Left colon (tissue), 2 donors: ENCODE measurements around the gene PPIF. TPM values are rescaled to one million over a fixed set of nuclear protein-coding genes. Genes with fewer than 3 reads are reported as not detected.

ENCODE experiments used
- ATAC-seq: fragments of 200-7000 bp; cut with Tn5 transposase; one replicate; pipeline ENCODE4 v1.9.1; 2020; ENCODE audit warnings: mild to moderate bottlenecking, moderate library complexity
- DNase-seq, 2 donors: peaks; one replicate each; pipeline ENCODE4 v3.0.0-alpha.2; 2020
- intact Hi-C, 2 donors: fragments of 100-400 bp; cut with DNase I in 1 of 2; cut with micrococcal nuclease in 1 of 2; formaldehyde crosslinking; loops; one replicate each; pipeline versions ENCODE4 v1.11.2 to v1.14.0; 2022; cut with DNase I, micrococcal nuclease
- total RNA-seq, 2 donors: library from RNA; stranded (reverse); fragmentation: NEBNext Ultra II Directional; extraction: Animal tissue kit (Norgen Biotek cat#: 25700); gene quantifications; one replicate each; pipeline ENCODE4 v1.2.1, GENCODE V29; 2021
- donor health status: DM: no; HTN: no; CAD: no.
- donor health status: DM: yes; HTN: yes; CAD: no.

Gene PPIF
- total RNA-seq, 2 donors from 2014 or later, result 86.6 to 105 TPM

DNA sequence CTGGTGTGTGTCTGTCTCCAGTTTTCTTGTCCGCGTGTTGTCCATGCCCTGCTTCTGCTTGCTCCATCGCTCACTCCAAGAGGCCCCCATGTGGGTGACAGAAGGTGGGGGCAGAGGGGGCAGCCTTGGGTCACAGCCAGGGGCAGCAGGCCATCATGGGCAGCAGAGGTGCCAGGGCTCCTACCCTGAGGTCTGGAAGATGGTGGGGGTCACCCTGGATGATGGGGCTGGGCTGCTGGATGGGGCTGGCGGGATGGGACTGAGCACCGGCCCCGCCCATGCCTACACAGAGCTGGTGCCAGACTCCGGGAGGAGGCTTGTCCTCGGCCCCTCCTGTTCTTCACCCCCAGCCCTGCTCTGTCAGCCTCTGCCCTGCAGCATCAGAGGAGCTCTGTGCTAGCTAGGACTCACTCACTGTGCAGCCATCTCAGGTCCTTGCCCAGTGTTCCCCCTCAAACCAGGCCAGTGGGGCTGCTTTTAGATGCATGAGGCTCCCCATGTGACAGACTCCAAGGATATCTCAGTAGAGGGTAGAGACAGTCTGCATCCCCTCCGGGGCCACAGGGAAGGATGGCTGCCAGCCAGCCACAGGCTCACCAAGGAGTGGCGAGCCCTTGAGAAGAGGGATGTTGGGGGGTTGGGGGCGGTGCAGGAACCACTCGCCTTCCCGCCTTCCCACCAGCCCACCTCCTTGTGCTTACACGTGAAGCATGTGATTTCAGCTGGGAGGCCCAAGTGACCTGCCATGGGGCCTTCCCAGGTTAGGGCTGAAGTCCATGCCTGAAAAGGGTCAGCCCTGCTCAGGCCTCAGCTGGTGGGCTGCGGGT, 35.5 kb upstream of the PPIF start:
- ATAC-seq (no peak), DNase-seq (no peak)
- intact Hi-C loops, result no loop called here

DNA sequence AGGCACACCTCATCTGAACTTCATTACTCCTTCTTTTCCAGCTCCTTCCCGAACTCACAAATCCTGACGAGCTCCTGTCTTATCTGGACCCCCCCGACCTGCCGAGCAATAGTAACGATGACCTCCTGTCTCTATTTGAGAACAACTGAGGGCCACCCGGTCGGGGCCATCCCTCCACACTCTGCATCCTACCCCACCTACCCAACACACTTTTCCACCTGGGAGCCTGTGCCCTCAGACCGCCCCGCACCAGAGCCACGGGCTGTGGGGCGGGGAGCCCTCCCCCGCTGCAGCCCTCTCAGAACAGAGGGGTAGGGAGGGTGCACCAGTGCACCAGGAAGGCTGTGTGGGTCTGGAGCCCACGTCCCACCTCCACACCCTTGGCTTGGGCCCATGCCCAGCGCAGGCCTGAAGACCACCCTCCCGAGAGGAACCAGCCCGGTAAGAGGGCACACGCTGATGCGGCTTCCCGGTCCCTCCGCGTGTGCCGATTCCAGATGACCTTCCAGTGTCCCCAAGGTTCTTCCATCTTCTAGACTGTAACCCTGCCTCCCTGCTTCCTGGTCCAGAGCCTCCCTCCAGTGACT, 34.6 kb upstream of the PPIF start:
- intact Hi-C loops, result no loop called here
- DNase-seq (no peak), ATAC-seq (no peak)

DNA sequence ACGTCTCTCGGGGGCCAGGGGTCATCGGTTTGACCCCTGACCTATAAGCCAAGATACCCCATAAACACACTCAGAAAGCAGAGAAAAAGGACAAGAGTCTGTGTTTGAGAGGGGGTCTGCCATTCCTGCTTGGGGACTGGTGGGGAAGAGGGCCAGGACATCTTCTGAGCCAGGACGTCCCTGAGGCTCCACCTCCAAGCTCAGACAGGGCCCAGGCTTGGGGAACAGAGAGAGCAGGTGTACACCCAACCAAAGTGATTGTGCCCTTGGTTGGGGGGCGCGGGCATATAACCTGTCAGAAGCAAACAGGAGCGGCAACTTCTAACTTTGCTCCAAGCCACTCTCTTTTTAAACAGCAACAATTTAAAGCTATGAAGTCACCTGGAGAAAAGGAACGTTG, 33.9 kb upstream of the PPIF start:
- intact Hi-C loops, result no loop called here
- ATAC-seq, result no peak
- no peak for DNase-seq

DNA sequence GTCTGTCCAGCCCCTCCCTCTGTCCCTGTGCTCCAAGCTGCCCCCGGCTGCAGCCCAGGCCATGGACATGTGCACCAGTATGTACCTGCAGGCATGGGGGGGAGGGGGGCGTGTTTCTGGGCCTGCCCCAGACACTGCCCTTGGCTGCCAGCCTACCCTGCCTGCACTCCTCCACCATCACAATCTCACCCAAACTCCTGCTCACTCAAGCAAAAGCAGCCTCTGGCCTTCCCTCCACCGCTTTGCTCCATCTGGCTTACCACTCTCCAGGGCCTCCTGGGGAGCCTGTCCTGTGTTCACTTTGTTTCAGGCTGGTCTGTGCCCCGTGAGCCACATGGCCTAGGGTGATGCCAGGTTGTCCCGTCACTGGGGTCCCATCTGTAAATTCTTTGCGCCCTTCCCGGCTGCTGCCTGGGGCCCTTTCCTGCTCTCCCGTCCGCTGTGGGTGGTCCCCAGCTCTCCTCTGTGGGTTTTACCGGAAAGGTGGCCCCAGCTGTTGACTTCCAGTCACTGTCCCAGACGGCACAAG, 33.3 kb upstream of the PPIF start:
- DNase-seq, result no peak
- intact Hi-C loops, result no loop called here
- ATAC-seq, result no peak

DNA sequence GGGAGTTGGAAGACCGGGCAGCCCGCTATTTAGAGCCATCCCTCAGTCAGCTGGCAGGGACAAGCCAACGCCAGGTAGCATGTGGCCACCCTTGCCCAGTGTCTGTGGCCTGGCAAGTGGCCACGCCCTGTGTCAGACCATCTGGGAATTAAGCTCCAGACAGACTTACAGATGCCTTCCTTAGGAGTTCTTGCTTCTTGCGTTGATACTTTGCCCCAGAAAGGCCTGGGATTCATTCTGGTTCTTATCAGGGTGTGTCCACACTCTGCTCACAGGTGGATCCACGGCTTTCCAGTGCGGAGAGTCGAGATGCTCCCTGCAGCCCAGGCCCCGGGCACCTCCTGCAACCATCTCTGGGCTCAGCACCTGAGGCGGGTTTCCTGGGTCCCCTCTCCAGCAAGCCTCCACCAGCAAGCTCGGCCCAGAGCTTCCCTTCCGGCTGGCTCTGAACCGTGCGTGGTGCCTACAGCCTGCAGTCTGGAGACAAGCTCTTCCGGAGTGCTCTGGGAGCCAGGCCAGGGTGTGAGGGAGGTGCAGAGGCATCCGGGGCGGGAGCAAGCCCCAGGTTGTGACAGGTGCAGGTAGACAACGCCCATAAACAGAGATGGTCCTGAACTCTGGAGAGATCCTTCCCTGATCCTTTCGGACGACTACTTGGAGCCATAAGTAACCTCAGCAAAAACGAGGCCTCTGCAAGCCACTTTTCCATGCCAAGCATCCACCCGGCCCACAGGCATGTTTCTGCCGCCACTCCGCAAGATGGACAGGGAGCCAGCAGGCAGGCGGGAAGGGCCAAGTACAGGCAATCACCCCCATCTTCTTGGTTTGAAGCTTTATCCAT, 32.3 kb upstream of the PPIF start:
- ATAC-seq, result peak; percentile 68
- DNase-seq, result peak in 1 of 2 donors; percentile 55
- intact Hi-C loops, result no loop called here

DNA sequence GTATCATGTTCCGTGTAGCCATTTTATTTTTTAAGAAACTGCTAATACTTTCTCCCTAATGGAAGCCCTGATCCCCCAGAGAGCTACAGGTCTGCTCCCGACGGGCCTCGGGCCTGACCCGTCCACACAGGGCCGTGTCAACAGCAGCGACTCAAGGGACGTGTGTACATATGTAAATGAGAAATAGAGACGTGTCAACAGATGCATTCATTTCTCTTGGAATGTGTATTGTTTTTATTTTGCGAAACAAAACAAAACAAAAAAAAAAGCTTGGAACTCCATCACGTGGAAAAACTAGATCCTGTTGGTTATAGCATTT, 31.7 kb upstream of the PPIF start:
- intact Hi-C loops, result no loop called here
- ATAC-seq (no peak), DNase-seq (no peak)

DNA sequence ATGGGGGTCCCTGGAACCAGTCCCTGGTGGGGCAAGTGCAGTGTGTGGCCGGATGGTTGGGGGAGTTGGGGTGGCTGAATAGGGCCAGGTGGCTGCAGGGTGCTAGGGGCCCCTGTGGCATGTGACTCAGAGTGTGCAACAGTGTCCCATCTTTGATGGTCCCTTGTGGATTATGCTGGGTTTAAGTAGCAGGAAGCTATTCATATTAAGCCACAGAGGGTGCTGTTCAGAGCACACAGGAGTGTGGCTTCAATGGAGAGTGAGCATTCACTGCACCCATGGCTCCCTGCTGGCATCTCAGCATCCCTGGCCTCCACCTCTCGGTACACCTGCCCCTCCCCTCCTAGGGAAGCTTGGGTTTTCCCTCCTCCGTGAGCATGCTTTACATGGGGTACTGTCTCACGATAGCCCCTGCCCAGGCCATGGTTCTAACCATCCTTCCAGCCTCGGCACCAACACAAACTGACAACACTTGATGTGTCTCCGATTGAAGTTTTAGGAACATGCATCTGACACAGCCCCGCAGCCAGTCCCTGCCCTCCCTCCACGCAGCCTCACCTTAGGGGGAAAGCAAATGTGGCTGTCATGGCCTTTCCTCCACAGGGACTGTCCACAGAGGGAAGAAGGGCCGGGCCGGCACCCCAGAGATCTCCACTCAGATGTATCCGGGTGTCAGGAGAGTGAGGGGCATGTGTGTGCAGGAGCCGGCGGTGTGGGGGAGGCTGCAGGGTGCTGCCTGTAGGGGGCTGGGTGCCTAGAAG, 30.4 kb upstream of the PPIF start:
- intact Hi-C loops, result no loop called here
- ATAC-seq (no peak), DNase-seq (no peak)

DNA sequence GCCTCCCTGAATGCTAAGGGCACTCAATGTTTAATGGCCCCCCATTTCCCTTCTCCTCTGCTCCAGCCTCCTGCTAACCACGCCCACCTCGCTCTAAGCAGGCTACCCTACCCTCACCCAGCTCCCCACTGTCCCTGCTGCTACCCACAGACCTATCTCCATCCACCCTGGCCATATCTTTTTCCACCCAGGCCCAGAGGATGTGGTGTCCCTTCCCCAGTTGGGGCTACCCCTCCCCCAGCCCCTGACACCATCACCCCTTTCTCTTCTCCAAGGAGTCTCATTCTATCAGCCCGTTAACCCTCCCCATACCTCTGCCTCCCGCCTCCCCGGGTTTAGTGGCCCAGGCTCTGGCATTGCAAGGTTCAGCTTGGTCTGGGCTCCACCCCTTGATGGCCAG, 28.9 kb upstream of the PPIF start:
- ATAC-seq, result no peak
- DNase-seq, result no peak
- intact Hi-C loops, result no loop called here

DNA sequence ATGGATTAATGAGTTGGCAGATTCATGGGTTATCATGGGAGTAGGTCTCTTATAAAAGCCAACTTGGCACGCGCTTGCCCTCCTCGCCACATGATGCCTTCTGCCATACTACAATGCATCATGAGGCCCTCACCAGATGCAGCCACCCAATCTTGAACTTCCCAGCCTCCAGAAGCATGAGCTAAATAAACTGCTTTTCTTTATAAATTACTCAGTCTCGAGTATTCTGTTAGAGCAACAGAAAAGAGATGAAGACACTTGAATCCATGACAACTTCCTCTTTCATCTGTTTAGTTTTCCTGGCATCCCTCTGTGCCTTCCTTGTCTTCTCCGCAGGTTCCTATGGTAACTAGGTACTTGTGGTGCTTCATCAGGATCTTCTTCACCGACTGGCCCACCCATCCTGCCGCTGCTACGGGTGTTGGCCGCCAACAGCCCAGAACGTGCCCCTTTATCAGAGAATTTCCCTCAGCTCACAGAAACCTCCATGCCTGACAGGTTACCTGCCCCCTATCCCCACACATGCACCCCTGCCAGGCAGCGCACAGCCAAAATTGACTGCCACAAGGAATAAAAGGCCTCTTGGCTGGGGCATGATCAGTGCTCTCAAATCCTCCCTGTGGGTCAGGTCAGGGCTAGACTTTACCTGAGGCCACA, 28.0 kb upstream of the PPIF start:
- no peak for DNase-seq
- no peak for ATAC-seq
- intact Hi-C loops, result no loop called here

DNA sequence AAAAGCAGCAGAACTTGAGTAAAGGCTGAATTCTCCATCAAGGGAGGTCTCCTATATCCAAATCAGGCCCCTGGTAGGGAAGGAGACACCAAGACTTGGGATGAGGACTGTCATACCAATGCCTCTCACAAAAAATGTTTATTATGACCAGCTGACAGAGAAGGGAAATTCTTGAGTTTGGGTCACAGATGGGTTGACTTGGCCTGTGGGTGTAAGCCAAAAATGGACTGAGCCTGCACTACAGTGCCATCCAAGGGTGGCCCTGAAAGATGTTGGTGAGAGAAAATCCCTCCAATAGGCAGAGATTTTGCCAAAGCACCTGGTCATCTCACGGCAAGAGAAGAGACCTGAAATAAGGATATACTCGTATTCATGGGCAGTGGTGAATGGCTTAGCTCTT, 27.0 kb upstream of the PPIF start:
- no peak for DNase-seq
- no peak for ATAC-seq
- intact Hi-C loops, result no loop called here

DNA sequence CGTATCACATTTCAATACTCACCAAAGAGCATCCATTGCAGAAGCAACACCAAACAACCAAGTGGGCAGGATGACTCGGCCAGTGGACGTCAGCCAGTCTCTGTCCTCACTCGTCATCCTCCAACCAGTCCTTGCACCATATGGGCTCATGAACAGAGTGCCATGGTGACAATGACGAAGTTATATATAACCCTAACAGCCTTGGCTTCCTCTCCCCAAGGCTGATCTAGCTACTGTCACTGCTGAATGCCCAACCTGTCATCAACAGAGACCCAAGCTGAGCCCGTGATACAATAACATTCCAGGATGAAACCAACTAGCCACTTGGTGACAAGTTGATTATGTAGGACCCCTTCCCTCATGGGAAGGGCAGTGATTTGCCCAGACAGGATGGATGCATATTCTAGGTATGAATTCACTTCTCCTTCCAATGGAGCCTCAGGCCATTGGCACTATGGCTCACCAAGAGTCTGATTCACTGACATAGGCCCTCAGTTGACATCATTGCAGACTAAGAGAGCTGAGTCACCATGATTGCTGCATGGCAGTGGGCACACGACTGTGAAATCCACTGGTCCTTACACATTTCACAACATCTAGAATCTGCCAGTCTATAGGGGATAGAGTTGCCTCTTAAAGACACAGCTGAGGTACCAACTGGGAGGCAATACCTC, 26.3 kb upstream of the PPIF start:
- intact Hi-C loops, result no loop called here
- ATAC-seq (no peak), DNase-seq (no peak)

DNA sequence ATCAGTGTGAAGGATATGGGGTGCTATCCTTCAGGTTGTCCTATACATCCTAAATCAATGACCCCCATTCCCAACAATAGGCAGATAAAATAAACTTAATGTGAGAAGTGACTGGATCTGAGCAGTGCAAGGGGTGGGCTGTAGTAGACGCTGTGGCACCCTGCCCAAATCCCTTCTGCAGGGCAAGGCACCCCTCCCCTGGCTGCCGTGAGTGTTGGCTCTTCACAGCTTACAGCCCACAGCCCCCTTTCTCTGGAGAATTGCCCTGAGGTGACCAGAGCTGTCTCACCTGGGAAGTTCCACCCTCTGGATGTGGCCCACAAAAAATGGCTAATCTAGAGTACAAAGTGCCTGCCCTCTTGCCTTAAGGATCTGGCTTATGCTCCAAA, 25.8 kb upstream of the PPIF start:
- DNase-seq, result no peak
- intact Hi-C loops, result no loop called here
- ATAC-seq, result no peak

DNA sequence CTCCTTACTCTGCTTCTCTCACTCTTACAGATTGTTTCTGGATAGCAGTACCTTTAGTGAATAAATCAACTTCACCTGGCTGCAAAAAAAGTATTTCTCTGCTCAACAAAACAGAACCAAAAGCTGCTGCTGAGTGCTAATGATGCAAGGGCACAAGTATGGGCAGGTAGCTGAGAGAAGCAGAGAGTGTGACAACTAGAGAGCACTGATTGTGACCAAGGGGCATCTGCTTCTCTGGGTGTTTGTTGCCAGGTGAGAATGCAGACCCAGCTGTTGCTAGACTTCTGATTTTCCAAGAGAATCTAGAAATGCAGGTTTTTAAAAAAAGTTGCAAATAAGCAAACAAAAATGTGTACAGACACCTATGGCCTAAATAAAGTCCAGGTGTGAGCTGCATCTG, 25.3 kb upstream of the PPIF start:
- ATAC-seq (no peak), DNase-seq (no peak)
- intact Hi-C loops, result no loop called here

DNA sequence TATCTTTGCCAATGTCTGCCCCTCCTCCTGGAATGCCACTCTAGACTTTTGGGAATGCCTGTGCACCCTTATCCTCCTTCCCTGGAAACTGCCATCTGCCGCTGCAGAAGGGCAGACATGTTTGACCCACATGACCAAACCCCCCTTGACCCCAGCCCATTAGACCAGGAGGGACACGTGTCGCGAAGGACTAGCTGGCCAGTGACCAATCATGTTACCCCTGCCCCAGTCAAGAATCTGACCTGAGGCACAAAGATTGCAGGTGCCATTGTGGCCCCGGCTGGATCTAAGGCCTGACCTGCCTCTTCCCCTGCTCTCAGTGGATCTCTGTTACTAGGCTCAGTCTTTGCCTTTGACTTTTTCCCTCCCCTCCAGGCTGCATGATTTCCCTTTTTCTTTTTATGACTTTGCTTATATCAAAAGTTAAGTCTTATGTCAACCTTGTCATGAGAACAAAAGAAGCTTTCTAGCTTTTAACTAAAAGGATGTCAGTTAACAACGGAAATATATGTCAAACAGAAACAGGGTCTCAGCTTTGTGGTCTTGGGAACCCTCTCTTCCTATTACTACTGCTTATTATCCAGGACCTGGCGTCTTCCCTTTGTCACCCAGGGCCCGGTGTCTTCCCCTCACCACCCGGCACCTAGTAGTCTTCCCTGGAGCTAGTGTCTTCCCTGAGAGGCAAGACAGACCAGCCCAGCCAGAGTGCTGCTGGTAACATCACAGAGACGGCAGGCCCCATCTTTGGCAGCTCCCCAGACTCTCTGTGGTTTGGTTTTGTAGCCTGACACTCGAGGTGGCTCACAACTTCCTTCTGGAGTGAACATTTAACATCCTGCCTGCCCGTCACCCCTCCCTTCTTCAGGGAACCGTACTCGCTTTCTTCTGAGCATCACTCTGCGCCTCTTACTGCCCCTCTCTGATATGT, 24.4 kb upstream of the PPIF start:
- ATAC-seq (peak; percentile 33), DNase-seq (peak; percentile 65 to 71)
- intact Hi-C loops, result no loop called here

DNA sequence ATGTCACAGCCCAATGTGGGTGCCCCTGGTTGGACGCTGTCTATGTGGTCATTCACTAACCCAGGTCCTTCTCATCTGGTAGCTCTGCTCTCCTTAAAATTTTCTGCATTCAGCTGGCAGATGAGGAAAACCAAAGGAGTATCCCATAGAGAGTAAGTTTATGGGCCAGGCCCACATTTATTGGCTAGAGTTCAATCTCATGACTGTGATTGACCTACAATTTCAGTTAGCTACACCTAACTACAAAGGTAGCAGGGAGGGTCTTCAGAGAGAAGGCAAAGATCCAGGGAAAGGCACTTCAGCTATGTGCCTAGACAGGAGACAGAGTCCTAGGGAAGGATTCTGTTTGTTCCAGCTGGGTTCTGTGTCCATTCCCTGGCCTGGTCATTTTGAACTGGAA, 23.7 kb upstream of the PPIF start:
- ATAC-seq, result peak; percentile 82
- intact Hi-C loops, result no loop called here

DNA sequence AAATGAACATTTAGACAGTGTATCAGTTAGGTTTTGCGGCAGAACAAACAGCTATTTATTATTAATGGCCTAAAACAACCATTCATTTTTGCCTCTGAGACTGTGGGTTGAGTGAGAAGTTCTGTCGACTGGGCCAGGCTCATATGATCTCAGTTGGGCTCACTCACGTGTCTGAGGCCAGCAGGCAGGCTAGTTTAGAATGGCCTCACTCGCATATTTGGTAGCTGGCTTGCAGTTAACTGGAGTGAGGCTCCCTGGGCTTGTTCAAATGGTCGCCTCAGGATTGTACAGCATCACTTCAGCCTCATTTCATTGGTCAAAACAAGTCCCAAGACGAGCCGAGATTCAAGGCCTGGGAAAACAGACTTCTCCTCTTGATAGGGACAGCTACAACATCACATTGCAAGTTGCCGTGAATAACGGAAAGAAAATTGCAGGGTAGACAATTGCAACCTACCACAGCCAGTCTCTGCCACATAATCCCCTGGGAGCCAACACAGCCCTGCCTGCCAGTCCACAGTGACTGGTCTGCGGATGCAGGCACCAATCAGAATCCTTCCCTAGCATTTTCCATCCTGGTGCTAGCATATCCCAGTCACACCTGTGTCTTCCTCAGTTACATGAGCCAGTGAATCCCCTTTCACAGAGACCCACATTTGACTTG, 23.1 kb upstream of the PPIF start:
- ATAC-seq (no peak), DNase-seq (no peak)
- intact Hi-C loops, result no loop called here

More for the DNA sequence above, 23.7 kb upstream of the PPIF start:
- DNase-seq, result no peak
